Umbilical cord (tissue), 2 donors: ENCODE results near the gene AP2A2. TPM values are rescaled to one million over a fixed set of nuclear protein-coding genes. Genes with fewer than 3 reads are reported as not detected.
"Not testable (repeated sequence)": the region's sequence is repeated elsewhere in the genome, so short reads cannot be mapped to it uniquely, and the experiment has no call there.

Experiments
- DNase-seq: peaks from one replicate; pipeline ENCODE4 v3.0.0-alpha.2; 2015; ENCODE audit warnings: low spot score
- total RNA-seq: library from RNA; depleted of rRNA; stranded (reverse); fragments of >200 nt; gene quantifications from one replicate; pipeline ENCODE4 v1.2.3, GENCODE V29; 2014; ENCODE audit warnings: low replicate concordance; ENCODE audit not compliant: insufficient read depth

AP2A2 gene
- total RNA-seq, 1 donor from 2014 or later, result 24.1 TPM

- no peak for DNase-seq
Measured at GRCh38 chr11:1015064-1015463, 89.4 kb downstream of the AP2A2 start.

- no peak for DNase-seq
Measured at GRCh38 chr11:1015826-1016545, 90.3 kb downstream of the AP2A2 start.

- DNase-seq, result not testable (repeated sequence)
Measured at GRCh38 chr11:1016610-1017126, 91.0 kb downstream of the AP2A2 start.

- DNase-seq, result no peak
Measured at GRCh38 chr11:1017269-1018005, 91.8 kb downstream of the AP2A2 start.

GRCh38 chr11:1018091-1018490, 92.4 kb downstream of the AP2A2 start:
- no peak for DNase-seq

- DNase-seq, result no peak
Measured at GRCh38 chr11:1019321-1019910, 93.7 kb downstream of the AP2A2 start.

- DNase-seq, result no peak
Measured at GRCh38 chr11:1020211-1020905, 94.7 kb downstream of the AP2A2 start.

GRCh38 chr11:1022411-1022810, 96.7 kb downstream of the AP2A2 start:
- DNase-seq, result no peak

- no peak for DNase-seq
Measured at GRCh38 chr11:1022908-1023810, 97.5 kb downstream of the AP2A2 start.

GRCh38 chr11:1023811-1024596, 98.3 kb downstream of the AP2A2 start:
- no peak for DNase-seq

- DNase-seq, result no peak
Measured at GRCh38 chr11:1024597-1025409, 99.1 kb downstream of the AP2A2 start.

- no peak for DNase-seq
Measured at GRCh38 chr11:1025410-1026162, 99.9 kb downstream of the AP2A2 start.

- DNase-seq, result no peak
Measured at GRCh38 chr11:1026163-1026450, 100.4 kb downstream of the AP2A2 start.

GRCh38 chr11:1026641-1027482, 101.2 kb downstream of the AP2A2 start:
- no peak for DNase-seq

GRCh38 chr11:1027483-1028290, 102.0 kb downstream of the AP2A2 start:
- no peak for DNase-seq

- no peak for DNase-seq
Measured at GRCh38 chr11:1028291-1028540, 102.5 kb downstream of the AP2A2 start.

GRCh38 chr11:1028616-1029015, 102.9 kb downstream of the AP2A2 start:
- no peak for DNase-seq
